Astrocyte (in vitro differentiated cells and primary cell): ENCODE results near the gene SLC9A9.

ENCODE experiments used
- CTCF ChIP-seq: IDR thresholded peaks from 2 replicates; pipeline ENCODE4 v1.5.1; 2011; ENCODE audit warnings: low read depth, mild to moderate bottlenecking, inconsistent platforms, low read length, moderate library complexity; ENCODE audit not compliant: insufficient read depth
- EZH2 ChIP-seq: IDR thresholded peaks from 2 replicates; pipeline ENCODE4 v1.6.1; 2012; ENCODE audit warnings: mild to moderate bottlenecking, low read length, inconsistent platforms; ENCODE audit not compliant: insufficient read depth

- TF ChIP-seq EZH2 (no peak), CTCF (no peak)
Observed at GRCh38 chr3:143531101-143531500, 317.2 kb downstream of the SLC9A9 start.
